Measurements from ENCODE around the gene STYXL2.

The STYXL2 gene

GRCh38 chr1:167117225-167117624 is 23.4 kb downstream of the STYXL2 start:
- DNase-seq (ENCODE audit: low spot score), result no peak
- CTCF ChIA-PET, result interaction anchor here (0.6 kb wide), 1 partner anchor 1382 kb away, joined by 4 read pairs; no protein-coding TSS in a partner anchor

DNA sequence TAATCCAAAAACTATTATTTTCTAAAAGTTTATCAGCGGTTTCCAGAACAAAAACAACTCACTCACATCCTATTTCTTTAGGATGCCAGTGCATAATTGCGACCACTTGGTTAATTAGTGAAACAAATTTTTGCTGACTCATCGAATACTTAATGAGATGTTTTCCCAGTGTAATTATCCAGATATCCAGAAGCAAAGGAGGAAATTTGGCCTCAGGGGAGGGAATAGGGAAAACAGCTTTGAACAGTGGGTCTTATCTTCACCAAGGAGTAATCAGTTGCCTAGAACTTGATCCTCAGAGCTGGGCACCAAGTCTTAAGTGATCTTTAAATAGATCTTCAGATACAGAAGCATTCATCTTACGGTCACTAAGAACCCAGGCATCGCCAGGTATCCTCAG is 24.3 kb downstream of the STYXL2 start:
- H3K27ac ChIP-seq, result no peak overlapping the region
- CTCF ChIA-PET, result no interaction called here
- POLR2A ChIA-PET (ENCODE audit: low non-redundant PET), result no interaction called here
- no peak for DNase-seq (ENCODE audit: low spot score)
- TF ChIP-seq CTCF (conservative IDR thresholded peaks at IDR 0.05; ENCODE audit: low read depth), result no peak

More at GRCh38 chr1:167117225-167117624, 23.4 kb downstream of the STYXL2 start:
- POLR2A ChIA-PET (ENCODE audit: low non-redundant PET), result no interaction called here
- no peak overlapping the region for H3K27ac ChIP-seq
- TF ChIP-seq CTCF (conservative IDR thresholded peaks at IDR 0.05; ENCODE audit: low read depth), result no peak

DNA sequence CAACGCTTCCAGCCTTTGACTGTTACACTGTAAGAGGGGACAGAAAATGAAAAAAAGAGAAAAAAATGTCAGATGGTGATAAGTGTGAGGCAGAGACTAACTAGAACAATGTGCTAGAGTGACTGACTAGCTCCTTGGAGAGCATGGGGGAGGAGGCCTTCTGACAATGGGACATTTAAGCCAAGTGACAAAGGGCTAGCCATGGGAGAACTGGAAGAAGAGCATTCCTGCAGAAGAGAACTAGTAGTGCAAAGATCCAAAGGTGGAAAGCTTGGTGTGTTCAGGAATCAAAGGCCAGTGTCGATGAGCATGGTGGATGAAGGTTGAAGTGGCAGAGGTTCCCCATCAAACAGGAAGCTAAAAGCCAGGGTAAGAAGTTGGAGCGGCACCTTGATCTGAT is 25.8 kb downstream of the STYXL2 start:
- CTCF ChIA-PET, result no interaction called here
- POLR2A ChIA-PET (ENCODE audit: low non-redundant PET), result no interaction called here
- no peak overlapping the region for H3K27ac ChIP-seq
- DNase-seq (ENCODE audit: low spot score), result no peak
- TF ChIP-seq CTCF (conservative IDR thresholded peaks at IDR 0.05; ENCODE audit: low read depth), result no peak

- ChIA-PET POLR2A (ENCODE audit: low non-redundant PET) (no interaction called here), CTCF (interaction anchor here (0.6 kb wide), 1 partner anchor 720 kb away, joined by 4 read pairs; no protein-coding TSS in a partner anchor)
- no peak for TF ChIP-seq CTCF (conservative IDR thresholded peaks at IDR 0.05; ENCODE audit: low read depth)
Observed at GRCh38 chr1:167120899-167121298, 27.0 kb downstream of the STYXL2 start.

DNA sequence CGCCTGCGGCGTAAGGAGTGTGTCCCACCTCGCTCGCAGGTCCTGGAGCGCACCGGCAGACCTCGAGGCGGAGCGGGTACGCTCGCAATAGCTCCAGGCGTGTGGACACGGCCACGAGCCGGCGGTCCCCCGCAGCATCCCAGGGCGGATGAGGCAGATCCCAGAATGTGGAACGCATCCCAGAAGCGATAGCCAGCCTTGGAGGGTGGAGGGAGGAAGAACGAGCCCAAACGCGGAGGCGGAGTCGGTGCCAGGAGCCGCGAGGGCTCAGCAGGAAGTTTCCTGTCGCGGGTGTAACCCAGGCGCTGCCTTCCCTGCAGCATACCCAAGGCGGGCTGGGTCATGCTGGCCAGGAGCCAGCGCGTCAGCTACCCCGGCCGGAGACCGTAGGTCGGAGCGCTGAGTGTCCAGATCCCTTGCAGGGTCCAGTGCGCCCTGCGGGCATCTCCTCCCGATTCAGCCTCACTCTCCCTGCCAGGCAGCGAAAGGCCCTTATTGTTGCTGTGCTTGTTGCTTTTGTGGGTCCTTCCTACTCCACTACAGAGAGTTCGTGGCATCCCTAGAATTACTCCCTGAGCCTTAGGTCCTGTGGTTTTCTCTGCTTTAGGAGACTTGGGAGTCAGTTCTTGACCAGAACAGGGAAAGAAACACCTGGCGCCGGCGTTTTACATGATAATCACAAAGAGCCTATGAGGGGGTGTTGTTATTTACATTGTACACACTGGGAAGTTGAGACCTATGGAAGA is 27.7 kb downstream of the STYXL2 start:
- no peak for TF ChIP-seq CTCF (conservative IDR thresholded peaks at IDR 0.05; ENCODE audit: low read depth)
- H3K27ac ChIP-seq, result peak overlapping the region; percentile 42
- DNase-seq (ENCODE audit: low spot score), result peak; percentile 25
- CTCF ChIA-PET, result interaction anchor here (0.6 kb wide), 1 partner anchor 720 kb away, joined by 4 read pairs; no protein-coding TSS in a partner anchor
- POLR2A ChIA-PET (ENCODE audit: low non-redundant PET), result no interaction called here

More at GRCh38 chr1:167120899-167121298, 27.0 kb downstream of the STYXL2 start:
- no peak for DNase-seq (ENCODE audit: low spot score)
- peak overlapping the region; percentile 42; the same call in 1 of the 2 replicates for H3K27ac ChIP-seq

DNA sequence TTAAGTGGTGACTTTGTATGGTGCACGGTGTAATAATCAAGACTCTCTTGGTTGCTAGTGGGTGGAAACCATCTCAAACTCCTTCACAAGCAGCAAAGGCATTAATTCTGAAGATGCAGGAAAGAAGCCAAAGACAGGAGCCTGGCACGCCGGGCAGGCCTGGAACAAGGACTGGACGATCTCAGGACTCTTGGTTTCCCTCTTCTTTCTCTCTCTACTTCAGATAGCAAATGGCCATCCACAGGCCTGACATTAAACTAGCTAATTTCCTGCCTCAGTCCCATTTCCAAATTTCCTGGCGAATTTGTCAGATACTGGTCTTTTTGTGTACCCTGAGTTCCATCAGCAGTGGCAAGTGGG is 28.2 kb downstream of the STYXL2 start:
- no peak overlapping the region for H3K27ac ChIP-seq
- TF ChIP-seq CTCF (conservative IDR thresholded peaks at IDR 0.05; ENCODE audit: low read depth), result no peak
- CTCF ChIA-PET, result interaction anchor here (0.7 to 1.2 kb wide), 2 partner anchors 12 to 98 kb away, joined by 3 read pairs; no protein-coding TSS in a partner anchor
- POLR2A ChIA-PET (ENCODE audit: low non-redundant PET), result no interaction called here
- no peak for DNase-seq (ENCODE audit: low spot score)

All from RWPE1 (cell line).